HL-60 (cell line): ENCODE measurements around the gene PDGFRA.

Experiments
- GABPA ChIP-seq: IDR thresholded peaks from 2 replicates; pipeline ENCODE4 v1.6.1; 2012; ENCODE audit warnings: low read depth
- POLR2AphosphoS5 ChIP-seq: IDR thresholded peaks from 2 replicates; pipeline ENCODE4 v1.6.1; 2012; ENCODE audit warnings: low read depth
- SPI1 ChIP-seq: IDR thresholded peaks from 2 replicates; pipeline ENCODE4 v1.6.1; 2012; ENCODE audit warnings: low read depth, mild to moderate bottlenecking, borderline replicate concordance
- TF ChIP-seq, protein P1 (sequence below): IDR thresholded peaks from one replicate; pipeline ENCODE4 v1.5.1; 2011; ENCODE audit warnings: low read length, control low read depth, inconsistent platforms; ENCODE audit not compliant: insufficient read depth
- TF ChIP-seq, protein P2 (sequence below): IDR thresholded peaks from 2 replicates; pipeline ENCODE4 v1.6.1; 2012; ENCODE audit warnings: low read depth; ENCODE audit not compliant: insufficient replicate concordance

DNA sequence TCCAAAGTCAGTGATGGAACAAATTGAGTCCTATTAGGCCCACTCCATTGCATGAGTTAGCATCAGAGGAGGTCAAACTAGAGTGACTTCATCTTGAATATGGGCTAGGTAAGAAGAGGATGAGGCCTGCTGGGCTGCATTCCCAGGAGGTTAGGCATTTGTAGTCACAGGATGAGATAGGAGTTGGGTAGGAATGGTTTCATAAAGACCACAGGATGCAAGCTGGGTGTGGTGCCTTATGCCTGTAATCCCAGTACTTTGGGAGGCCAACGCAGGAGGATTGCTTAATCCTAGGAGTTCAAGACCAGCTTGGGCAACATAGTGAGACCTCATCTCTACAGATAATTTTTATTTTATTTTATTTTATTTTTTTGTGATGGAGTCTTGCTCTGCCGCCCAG lies 26.8 kb downstream of the PDGFRA start:
- TF ChIP-seq, protein P1, sequence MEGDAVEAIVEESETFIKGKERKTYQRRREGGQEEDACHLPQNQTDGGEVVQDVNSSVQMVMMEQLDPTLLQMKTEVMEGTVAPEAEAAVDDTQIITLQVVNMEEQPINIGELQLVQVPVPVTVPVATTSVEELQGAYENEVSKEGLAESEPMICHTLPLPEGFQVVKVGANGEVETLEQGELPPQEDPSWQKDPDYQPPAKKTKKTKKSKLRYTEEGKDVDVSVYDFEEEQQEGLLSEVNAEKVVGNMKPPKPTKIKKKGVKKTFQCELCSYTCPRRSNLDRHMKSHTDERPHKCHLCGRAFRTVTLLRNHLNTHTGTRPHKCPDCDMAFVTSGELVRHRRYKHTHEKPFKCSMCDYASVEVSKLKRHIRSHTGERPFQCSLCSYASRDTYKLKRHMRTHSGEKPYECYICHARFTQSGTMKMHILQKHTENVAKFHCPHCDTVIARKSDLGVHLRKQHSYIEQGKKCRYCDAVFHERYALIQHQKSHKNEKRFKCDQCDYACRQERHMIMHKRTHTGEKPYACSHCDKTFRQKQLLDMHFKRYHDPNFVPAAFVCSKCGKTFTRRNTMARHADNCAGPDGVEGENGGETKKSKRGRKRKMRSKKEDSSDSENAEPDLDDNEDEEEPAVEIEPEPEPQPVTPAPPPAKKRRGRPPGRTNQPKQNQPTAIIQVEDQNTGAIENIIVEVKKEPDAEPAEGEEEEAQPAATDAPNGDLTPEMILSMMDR = no peak
- TF ChIP-seq POLR2AphosphoS5 = no peak
- TF ChIP-seq GABPA = no peak
- TF ChIP-seq, protein P2, sequence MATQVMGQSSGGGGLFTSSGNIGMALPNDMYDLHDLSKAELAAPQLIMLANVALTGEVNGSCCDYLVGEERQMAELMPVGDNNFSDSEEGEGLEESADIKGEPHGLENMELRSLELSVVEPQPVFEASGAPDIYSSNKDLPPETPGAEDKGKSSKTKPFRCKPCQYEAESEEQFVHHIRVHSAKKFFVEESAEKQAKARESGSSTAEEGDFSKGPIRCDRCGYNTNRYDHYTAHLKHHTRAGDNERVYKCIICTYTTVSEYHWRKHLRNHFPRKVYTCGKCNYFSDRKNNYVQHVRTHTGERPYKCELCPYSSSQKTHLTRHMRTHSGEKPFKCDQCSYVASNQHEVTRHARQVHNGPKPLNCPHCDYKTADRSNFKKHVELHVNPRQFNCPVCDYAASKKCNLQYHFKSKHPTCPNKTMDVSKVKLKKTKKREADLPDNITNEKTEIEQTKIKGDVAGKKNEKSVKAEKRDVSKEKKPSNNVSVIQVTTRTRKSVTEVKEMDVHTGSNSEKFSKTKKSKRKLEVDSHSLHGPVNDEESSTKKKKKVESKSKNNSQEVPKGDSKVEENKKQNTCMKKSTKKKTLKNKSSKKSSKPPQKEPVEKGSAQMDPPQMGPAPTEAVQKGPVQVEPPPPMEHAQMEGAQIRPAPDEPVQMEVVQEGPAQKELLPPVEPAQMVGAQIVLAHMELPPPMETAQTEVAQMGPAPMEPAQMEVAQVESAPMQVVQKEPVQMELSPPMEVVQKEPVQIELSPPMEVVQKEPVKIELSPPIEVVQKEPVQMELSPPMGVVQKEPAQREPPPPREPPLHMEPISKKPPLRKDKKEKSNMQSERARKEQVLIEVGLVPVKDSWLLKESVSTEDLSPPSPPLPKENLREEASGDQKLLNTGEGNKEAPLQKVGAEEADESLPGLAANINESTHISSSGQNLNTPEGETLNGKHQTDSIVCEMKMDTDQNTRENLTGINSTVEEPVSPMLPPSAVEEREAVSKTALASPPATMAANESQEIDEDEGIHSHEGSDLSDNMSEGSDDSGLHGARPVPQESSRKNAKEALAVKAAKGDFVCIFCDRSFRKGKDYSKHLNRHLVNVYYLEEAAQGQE = no peak
- no peak for TF ChIP-seq SPI1
